ENCODE data around the gene FGD6.

DNA sequence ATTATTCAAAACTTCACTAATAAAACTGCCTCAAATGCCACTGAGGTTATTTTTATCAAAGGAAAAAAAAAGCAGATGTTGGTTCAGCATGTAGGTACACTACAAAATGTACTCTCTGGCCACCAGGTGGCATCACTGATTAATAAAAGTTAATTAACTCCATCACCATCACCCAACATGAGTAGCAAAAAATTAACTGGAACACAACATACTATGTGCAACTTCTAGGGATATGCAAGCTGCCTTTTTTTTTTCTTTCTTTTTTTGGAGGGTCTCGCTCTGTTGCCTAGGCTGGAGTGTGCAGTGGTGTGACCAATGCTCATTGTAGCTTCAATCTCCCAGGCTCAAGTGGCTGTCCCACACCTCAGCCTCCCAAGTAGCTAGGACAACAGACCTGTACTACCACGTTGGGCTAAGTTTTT lies 100.1 kb downstream of the FGD6 start:
- TF ChIP-seq, protein P1, sequence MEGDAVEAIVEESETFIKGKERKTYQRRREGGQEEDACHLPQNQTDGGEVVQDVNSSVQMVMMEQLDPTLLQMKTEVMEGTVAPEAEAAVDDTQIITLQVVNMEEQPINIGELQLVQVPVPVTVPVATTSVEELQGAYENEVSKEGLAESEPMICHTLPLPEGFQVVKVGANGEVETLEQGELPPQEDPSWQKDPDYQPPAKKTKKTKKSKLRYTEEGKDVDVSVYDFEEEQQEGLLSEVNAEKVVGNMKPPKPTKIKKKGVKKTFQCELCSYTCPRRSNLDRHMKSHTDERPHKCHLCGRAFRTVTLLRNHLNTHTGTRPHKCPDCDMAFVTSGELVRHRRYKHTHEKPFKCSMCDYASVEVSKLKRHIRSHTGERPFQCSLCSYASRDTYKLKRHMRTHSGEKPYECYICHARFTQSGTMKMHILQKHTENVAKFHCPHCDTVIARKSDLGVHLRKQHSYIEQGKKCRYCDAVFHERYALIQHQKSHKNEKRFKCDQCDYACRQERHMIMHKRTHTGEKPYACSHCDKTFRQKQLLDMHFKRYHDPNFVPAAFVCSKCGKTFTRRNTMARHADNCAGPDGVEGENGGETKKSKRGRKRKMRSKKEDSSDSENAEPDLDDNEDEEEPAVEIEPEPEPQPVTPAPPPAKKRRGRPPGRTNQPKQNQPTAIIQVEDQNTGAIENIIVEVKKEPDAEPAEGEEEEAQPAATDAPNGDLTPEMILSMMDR (optimal IDR thresholded peaks at IDR 0.05 in 1 of 3, IDR thresholded peaks at IDR 0.05 in 1 of 3, conservative IDR thresholded peaks at IDR 0.05 in 1 of 3; ENCODE audit: extremely low read depth in 1 of 3, insufficient read depth in 2 of 3, low read length in 3 of 3) = peak in 2 of 3 experiments; percentile 34 to 74
- TF ChIP-seq EZH2 (IDR thresholded peaks at IDR 0.05; ENCODE audit: low read length) = no peak

Measured in keratinocyte (primary cell).